GM12872 (cell line): ENCODE results near the gene ZNF189.

Experiments used
- TF ChIP-seq, protein P1 (sequence below): IDR thresholded peaks from 3 replicates; pipeline ENCODE4 v1.5.1; 2011; ENCODE audit warnings: low read depth, mild to moderate bottlenecking, low read length, moderate library complexity; ENCODE audit not compliant: insufficient read depth

Gene ZNF189

DNA sequence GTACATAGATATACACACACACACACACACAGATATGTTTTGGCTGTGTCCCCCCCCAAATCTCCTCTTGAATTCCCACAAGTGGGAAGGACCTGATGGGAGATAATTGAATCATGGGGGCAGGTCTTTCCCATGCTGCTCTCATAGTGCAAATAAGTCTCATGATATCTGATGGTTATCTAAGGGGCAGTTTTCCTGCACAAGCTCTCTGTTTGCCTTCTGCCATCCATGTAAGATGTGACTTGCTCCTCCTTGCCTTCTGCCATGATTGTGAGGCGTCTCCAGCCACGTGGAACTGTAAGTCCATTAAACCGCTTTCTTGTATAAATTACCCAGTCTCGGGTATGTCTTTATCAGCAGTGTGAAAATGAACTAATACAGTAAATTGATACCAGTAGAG lies 52.8 kb downstream of the ZNF189 start:
- TF ChIP-seq, protein P1, sequence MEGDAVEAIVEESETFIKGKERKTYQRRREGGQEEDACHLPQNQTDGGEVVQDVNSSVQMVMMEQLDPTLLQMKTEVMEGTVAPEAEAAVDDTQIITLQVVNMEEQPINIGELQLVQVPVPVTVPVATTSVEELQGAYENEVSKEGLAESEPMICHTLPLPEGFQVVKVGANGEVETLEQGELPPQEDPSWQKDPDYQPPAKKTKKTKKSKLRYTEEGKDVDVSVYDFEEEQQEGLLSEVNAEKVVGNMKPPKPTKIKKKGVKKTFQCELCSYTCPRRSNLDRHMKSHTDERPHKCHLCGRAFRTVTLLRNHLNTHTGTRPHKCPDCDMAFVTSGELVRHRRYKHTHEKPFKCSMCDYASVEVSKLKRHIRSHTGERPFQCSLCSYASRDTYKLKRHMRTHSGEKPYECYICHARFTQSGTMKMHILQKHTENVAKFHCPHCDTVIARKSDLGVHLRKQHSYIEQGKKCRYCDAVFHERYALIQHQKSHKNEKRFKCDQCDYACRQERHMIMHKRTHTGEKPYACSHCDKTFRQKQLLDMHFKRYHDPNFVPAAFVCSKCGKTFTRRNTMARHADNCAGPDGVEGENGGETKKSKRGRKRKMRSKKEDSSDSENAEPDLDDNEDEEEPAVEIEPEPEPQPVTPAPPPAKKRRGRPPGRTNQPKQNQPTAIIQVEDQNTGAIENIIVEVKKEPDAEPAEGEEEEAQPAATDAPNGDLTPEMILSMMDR: no peak

DNA sequence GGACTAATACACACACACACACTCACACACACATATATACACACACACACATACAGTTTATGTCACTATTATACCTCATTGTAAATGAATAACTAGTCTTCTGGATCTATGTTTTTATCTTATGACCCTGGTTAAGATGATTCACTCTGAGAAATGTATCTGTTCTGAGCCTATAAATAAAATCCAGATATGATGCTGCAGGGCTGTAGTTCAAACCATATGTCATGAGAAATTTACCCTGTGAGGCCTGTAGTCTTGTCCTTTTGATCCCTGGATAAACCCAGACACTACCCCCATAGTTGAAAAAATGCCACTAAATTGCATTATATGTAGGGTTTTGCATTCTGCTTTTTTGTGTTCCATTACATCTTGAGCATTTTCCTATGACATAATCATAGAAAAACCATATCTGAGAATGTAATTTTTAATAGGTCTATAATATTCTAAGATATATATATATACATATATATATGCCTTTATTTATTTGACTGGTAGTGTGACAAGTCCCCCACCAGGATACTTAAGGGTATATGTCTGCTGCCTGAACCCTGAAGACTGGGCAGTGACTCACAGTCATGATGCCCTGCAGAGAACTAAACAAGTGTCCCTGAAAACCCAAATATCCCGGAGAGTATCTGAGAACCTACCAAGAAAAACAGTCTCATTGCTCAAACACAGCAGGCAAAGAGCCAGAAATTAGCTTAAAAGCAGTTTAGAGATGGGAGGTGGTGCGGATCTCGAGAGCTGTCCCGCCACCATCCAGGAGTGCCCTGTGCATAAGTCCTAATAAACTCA lies 55.3 kb downstream of the ZNF189 start:
- TF ChIP-seq, protein P1: no peak

- TF ChIP-seq, protein P1: no peak
Measured at GRCh38 chr9:101455656-101456240, 57.1 kb downstream of the ZNF189 start.

- TF ChIP-seq, protein P1: no peak
Measured at GRCh38 chr9:101457003-101457402, 58.4 kb downstream of the ZNF189 start.

- TF ChIP-seq, protein P1: peak; percentile 72
Measured at GRCh38 chr9:101458963-101459631, 60.4 kb downstream of the ZNF189 start.
